Measurements from ENCODE around the gene SLC25A33.

The SLC25A33 gene

DNA sequence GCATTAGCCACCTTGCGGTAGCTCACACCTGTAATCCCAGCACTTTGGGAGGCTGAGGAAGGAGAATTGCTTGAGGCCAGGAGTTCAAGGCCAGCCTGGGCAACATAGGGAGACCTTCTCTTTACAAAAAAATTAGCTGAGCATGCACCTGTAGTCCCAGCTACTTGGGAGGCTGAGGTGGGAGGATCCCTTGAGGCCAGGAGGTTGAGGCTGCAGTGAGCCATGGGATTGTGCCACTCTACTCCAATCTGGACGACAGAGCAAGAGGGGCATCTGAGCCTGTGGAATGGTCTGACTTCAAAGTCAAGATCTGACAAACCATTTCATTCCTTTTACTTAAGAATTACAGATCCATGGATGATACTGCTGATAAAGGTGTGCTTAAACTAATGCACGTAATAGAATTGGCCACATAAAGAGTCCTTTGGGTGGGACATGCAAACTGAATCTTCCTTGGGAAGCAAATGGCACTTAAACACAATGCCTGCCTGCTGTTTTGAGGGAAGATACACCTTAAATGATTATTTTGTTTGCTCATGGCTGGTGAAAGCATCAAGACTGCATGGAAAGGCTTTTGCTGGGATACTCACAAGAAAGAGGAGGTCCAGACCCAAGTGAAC, 47.0 kb downstream of the SLC25A33 start:
- Histone ChIP-seq H3K9me3 (ENCODE audit: control extremely low read depth in 1 of 5, control insufficient read depth in 4 of 5, insufficient read depth in 2 of 5, low read depth in 1 of 5, low read length in 4 of 5) (no peaks in the 10 kb centered on the region), H3K27me3 (replicated peaks in 2 of 5; ENCODE audit: control insufficient read depth in 4 of 5, insufficient read depth in 5 of 5, low read length in 4 of 5) (no peaks in the 10 kb centered on the region), H3K36me3 (ENCODE audit: control insufficient read depth in 4 of 4, insufficient read depth in 4 of 4, low read length in 3 of 4) (peaks cover 2 to 22% (median 15%) of the 10 kb centered on the region in 4 experiments), H3K4me1 (ENCODE audit: control extremely low read depth in 1 of 4, control insufficient read depth in 4 of 4, insufficient read depth in 4 of 4, low read length in 3 of 4) (peaks cover 13 to 35% (median 30%) of the 10 kb centered on the region in 4 experiments), H3K27ac (ENCODE audit: insufficient read depth in 1 of 2, low read depth in 1 of 2, low read length in 2 of 2, poor library complexity in 1 of 2, severe bottlenecking in 2 of 2) (no peak overlapping the region), H3K4me3 (ENCODE audit: control insufficient read depth in 1 of 7, extremely low read depth in 1 of 7, insufficient read depth in 4 of 7, low read depth in 2 of 7, low read length in 6 of 7) (no peak overlapping the region)
- POLR2A ChIA-PET: interaction anchor here (0.7 kb wide), 1 partner anchor 11 kb away, joined by 3 read pairs; no protein-coding TSS in a partner anchor
- DNase-seq: no peak
- whole genome bisulfite sequencing (ENCODE audit: insufficient coverage): 82% methylated on average over 2 of the region's 3 CpGs
- CTCF ChIA-PET: interaction anchor here (0.6 to 2.3 kb wide), 3 partner anchors 10 to 488 kb away, joined by 3 to 7 read pairs (median 6); no protein-coding TSS in a partner anchor

DNA sequence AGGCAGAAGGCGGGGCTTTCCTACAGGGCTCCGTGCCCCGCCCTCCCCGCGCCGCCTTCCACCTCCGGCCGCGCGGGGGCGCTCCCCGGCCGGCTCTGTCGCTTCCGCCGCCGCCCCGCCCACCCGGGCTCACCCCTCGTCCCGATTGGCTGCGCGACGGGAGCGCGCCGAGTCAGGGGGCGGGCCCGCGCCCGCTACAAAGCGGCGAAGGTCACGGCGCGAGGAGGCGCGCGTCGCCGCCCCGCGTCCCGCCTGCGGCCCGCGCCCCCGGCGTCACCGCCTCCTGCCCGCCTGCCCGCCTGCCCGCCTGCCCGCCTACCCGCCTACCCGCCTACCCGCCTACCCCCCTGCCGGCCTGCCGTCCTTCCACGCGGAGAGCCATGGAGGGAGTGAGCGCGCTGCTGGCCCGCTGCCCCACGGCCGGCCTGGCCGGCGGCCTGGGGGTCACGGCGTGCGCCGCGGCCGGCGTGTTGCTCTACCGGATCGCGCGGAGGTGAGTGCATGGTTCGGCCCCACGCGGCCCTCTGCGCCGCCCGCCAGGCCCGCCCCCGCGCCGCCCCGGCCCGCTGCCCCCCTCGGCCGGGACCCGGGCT, 49.4 kb downstream of the SLC25A33 start, which contains the start of gene TMEM201:
TMEM201 (plus strand) TSS at position 361 of the 593 bp plus-strand sequence; CDS start at position 381, 20 bp downstream.
- Histone ChIP-seq H3K9me3 (ENCODE audit: control extremely low read depth in 1 of 5, control insufficient read depth in 4 of 5, insufficient read depth in 2 of 5, low read depth in 1 of 5, low read length in 4 of 5) (no peaks in the 10 kb centered on the region), H3K27me3 (replicated peaks in 2 of 5; ENCODE audit: control insufficient read depth in 4 of 5, insufficient read depth in 5 of 5, low read length in 4 of 5) (no peaks in the 10 kb centered on the region), H3K27ac (ENCODE audit: insufficient read depth in 1 of 2, low read depth in 1 of 2, low read length in 2 of 2, poor library complexity in 1 of 2, severe bottlenecking in 2 of 2) (peak within 1 kb of the TSS; percentile 15 to 54), H3K36me3 (ENCODE audit: control insufficient read depth in 4 of 4, insufficient read depth in 4 of 4, low read length in 3 of 4) (peaks cover 0 to 15% (median 2%) of the 10 kb centered on the region in 4 experiments), H3K4me3 (ENCODE audit: control insufficient read depth in 1 of 7, extremely low read depth in 1 of 7, insufficient read depth in 4 of 7, low read depth in 2 of 7, low read length in 6 of 7) (peak within 1 kb of the TSS; percentile 59 to 82 (median 76)), H3K4me1 (ENCODE audit: control extremely low read depth in 1 of 4, control insufficient read depth in 4 of 4, insufficient read depth in 4 of 4, low read length in 3 of 4) (peaks cover 13 to 58% (median 51%) of the 10 kb centered on the region in 4 experiments)
- under 1% methylated on average over 75 of the region's 94 CpGs for WGBS (ENCODE audit: insufficient coverage)
- DNase-seq: peak; percentile 90 to 95 (median 94)
- CTCF ChIA-PET: interaction anchor here (0.7 to 2.3 kb wide), 7 partner anchors 8 to 284 kb away, joined by 3 to 7 read pairs (median 4); no protein-coding TSS in a partner anchor
- POLR2A ChIA-PET: interaction anchor here (1.1 kb wide), 1 partner anchor 210 kb away, joined by 3 read pairs; no protein-coding TSS in a partner anchor

DNA sequence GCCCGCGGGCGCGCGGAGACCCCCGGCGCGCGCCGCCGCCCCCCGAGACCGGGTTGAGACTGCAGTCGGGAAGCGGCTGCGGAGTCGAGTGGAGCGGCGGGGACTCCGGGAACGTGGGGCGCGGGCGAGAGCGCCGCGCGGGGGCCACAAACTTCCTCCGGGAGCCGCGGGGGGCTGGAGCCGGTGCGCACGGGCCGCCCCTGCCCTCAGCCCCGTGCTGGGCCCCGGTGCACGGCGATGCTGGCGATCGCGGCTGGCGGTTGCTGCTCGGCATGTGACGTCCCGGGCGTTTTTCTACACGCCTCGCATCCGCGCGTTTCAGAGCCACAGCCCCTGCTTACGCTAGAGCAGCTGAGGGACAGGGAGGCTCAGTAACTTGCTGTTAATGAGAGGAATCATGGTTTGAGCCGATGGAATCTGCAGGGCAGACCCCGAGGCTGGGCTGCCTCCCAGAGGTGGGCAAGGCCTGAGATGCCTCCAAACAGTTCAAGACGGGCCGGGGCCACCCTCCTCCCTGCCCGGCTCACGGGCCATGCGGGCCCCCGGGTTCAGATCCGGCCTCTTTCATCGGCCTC, 50.0 kb downstream of the SLC25A33 start:
- Histone ChIP-seq H3K4me3 (ENCODE audit: control insufficient read depth in 1 of 7, extremely low read depth in 1 of 7, insufficient read depth in 4 of 7, low read depth in 2 of 7, low read length in 6 of 7) (peak overlapping the region; percentile 59 to 82 (median 76)), H3K4me1 (ENCODE audit: control extremely low read depth in 1 of 4, control insufficient read depth in 4 of 4, insufficient read depth in 4 of 4, low read length in 3 of 4) (peaks cover 13 to 64% (median 56%) of the 10 kb centered on the region in 4 experiments), H3K27me3 (replicated peaks in 2 of 5; ENCODE audit: control insufficient read depth in 4 of 5, insufficient read depth in 5 of 5, low read length in 4 of 5) (no peaks in the 10 kb centered on the region), H3K9me3 (ENCODE audit: control extremely low read depth in 1 of 5, control insufficient read depth in 4 of 5, insufficient read depth in 2 of 5, low read depth in 1 of 5, low read length in 4 of 5) (no peaks in the 10 kb centered on the region), H3K27ac (ENCODE audit: insufficient read depth in 1 of 2, low read depth in 1 of 2, low read length in 2 of 2, poor library complexity in 1 of 2, severe bottlenecking in 2 of 2) (peak overlapping the region; percentile 15 to 54), H3K36me3 (ENCODE audit: control insufficient read depth in 4 of 4, insufficient read depth in 4 of 4, low read length in 3 of 4) (peaks cover 0 to 12% (median 2%) of the 10 kb centered on the region in 4 experiments)
- 0% methylated on average over 58 of the region's 63 CpGs for WGBS (ENCODE audit: insufficient coverage)
- POLR2A ChIA-PET: interaction anchor here (1.1 kb wide), 1 partner anchor 211 kb away, joined by 3 read pairs; no protein-coding TSS in a partner anchor
- CTCF ChIA-PET: interaction anchor here (1.0 to 2.6 kb wide), 3 partner anchors 26 to 39 kb away, joined by 4 to 6 read pairs (median 4); no protein-coding TSS in a partner anchor
- DNase-seq: peak; percentile 16 to 57 (median 52)

DNA sequence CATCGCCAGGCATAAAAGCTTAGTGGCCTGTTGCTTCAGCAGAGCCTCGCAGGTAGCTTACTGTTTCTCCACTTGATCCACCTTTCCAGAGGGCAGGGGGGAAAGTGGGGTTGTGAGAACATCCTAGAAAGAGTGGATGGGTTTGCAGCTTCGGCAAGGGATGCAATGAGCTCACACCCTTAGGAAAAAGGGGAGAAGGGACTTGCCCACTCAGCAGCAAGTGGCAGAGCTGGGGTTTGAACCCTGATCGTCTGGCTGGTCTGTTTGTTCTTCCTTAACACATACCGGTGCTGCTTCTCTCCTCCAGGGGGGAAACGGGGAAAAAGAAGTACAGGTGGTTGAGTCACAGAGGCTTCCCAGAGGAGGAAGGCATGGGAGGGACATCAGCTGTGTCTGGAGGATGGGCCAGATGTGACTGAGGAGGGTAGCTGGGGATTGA, 50.5 kb downstream of the SLC25A33 start:
- H3K4me3 ChIP-seq (ENCODE audit: control insufficient read depth in 1 of 7, extremely low read depth in 1 of 7, insufficient read depth in 4 of 7, low read depth in 2 of 7, low read length in 6 of 7): peak overlapping the region; percentile 59 to 82 (median 76)
- H3K27ac ChIP-seq (ENCODE audit: insufficient read depth in 1 of 2, low read depth in 1 of 2, low read length in 2 of 2, poor library complexity in 1 of 2, severe bottlenecking in 2 of 2): peak overlapping the region; percentile 15 to 54
- peaks cover 13 to 64% (median 58%) of the 10 kb centered on the region in 4 experiments for H3K4me1 ChIP-seq (ENCODE audit: control extremely low read depth in 1 of 4, control insufficient read depth in 4 of 4, insufficient read depth in 4 of 4, low read length in 3 of 4)
- CTCF ChIA-PET: interaction anchor here (0.8 to 2.6 kb wide), 6 partner anchors 23 to 479 kb away, joined by 3 to 6 read pairs (median 4); no protein-coding TSS in a partner anchor
- no peaks in the 10 kb centered on the region for H3K27me3 ChIP-seq (replicated peaks in 2 of 5; ENCODE audit: control insufficient read depth in 4 of 5, insufficient read depth in 5 of 5, low read length in 4 of 5)
- H3K36me3 ChIP-seq (ENCODE audit: control insufficient read depth in 4 of 4, insufficient read depth in 4 of 4, low read length in 3 of 4): peaks cover 0 to 11% (median 2%) of the 10 kb centered on the region in 4 experiments
- POLR2A ChIA-PET: interaction anchor here (1.1 kb wide), 1 partner anchor 211 kb away, joined by 3 read pairs; no protein-coding TSS in a partner anchor
- H3K9me3 ChIP-seq (ENCODE audit: control extremely low read depth in 1 of 5, control insufficient read depth in 4 of 5, insufficient read depth in 2 of 5, low read depth in 1 of 5, low read length in 4 of 5): no peaks in the 10 kb centered on the region
- DNase-seq: no peak
- 8% methylated on average over 5 of the region's 6 CpGs for WGBS (ENCODE audit: insufficient coverage)

DNA sequence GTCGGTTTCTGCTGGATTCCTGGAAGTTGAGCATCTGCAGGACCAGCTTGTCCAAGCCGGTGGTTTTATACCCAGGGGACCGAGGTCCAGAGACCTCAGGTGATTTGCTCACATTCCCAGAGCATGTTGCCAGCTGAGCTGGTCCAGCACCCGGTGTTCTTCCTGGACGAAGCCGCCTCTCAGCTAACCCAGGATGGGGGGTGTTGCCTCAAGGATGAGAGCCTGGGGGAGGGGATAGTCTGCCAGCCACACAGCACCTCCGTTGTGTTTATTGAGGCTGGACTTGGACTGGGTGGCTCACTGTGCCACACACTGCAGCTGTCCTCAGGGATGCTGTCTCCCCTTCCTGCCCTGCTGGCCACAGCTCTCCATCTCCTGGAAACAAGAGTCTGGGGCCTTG, 50.9 kb downstream of the SLC25A33 start:
- Histone ChIP-seq H3K36me3 (ENCODE audit: control insufficient read depth in 4 of 4, insufficient read depth in 4 of 4, low read length in 3 of 4) (peaks cover 0 to 11% (median 2%) of the 10 kb centered on the region in 4 experiments), H3K4me1 (ENCODE audit: control extremely low read depth in 1 of 4, control insufficient read depth in 4 of 4, insufficient read depth in 4 of 4, low read length in 3 of 4) (peaks cover 13 to 64% (median 58%) of the 10 kb centered on the region in 4 experiments), H3K9me3 (ENCODE audit: control extremely low read depth in 1 of 5, control insufficient read depth in 4 of 5, insufficient read depth in 2 of 5, low read depth in 1 of 5, low read length in 4 of 5) (no peaks in the 10 kb centered on the region), H3K27ac (ENCODE audit: insufficient read depth in 1 of 2, low read depth in 1 of 2, low read length in 2 of 2, poor library complexity in 1 of 2, severe bottlenecking in 2 of 2) (no peak overlapping the region), H3K4me3 (ENCODE audit: control insufficient read depth in 1 of 7, extremely low read depth in 1 of 7, insufficient read depth in 4 of 7, low read depth in 2 of 7, low read length in 6 of 7) (peak overlapping the region in 4 of 7 experiments; percentile 76 to 82 (median 79)), H3K27me3 (replicated peaks in 2 of 5; ENCODE audit: control insufficient read depth in 4 of 5, insufficient read depth in 5 of 5, low read length in 4 of 5) (no peaks in the 10 kb centered on the region)
- CTCF ChIA-PET: interaction anchor here (0.8 to 2.6 kb wide), 6 partner anchors 22 to 480 kb away, joined by 3 to 6 read pairs (median 4); no protein-coding TSS in a partner anchor
- POLR2A ChIA-PET: no interaction called here
- 100% methylated on average over 5 of the region's 7 CpGs for WGBS (ENCODE audit: insufficient coverage)
- DNase-seq: no peak

DNA sequence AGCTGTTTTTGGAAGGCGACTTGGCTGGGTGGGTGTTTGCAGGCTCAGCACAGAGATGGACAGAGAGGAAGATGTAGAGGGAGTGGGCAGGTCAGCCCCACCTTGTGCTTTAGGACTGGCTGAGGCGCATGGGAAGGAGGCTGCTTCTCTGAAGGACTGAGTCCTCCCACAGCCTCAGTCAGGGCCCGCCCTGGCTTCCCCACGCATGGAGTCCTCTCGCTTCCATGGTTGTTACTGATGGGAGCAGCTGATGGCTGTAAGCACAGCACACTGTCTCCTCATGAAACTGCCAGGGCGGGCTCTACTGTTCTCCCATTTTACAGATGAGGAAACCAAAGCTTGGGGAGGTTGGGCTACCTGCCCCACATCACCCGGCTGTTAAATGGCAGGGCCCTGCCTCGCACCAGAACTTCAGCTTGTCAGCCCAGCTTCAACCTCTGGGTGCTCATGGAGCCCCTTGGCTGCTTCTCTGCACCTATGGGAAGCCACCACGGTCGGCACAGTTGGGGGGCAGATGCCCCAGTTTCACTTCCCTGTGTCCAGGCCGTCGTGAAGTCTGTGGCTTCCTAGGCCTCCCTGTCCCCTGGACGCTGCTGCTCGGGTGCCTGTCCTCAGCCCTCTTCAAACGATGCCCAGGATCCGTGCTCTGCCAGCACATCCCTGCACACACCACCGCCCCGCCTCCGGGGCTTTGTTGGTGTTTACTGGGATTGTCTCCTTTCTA, 51.8 kb downstream of the SLC25A33 start:
- Histone ChIP-seq H3K4me1 (ENCODE audit: control extremely low read depth in 1 of 4, control insufficient read depth in 4 of 4, insufficient read depth in 4 of 4, low read length in 3 of 4) (peaks cover 13 to 64% (median 58%) of the 10 kb centered on the region in 4 experiments), H3K27me3 (replicated peaks in 2 of 5; ENCODE audit: control insufficient read depth in 4 of 5, insufficient read depth in 5 of 5, low read length in 4 of 5) (no peaks in the 10 kb centered on the region), H3K27ac (ENCODE audit: insufficient read depth in 1 of 2, low read depth in 1 of 2, low read length in 2 of 2, poor library complexity in 1 of 2, severe bottlenecking in 2 of 2) (no peak overlapping the region), H3K36me3 (ENCODE audit: control insufficient read depth in 4 of 4, insufficient read depth in 4 of 4, low read length in 3 of 4) (peaks cover 0 to 17% (median 3%) of the 10 kb centered on the region in 4 experiments), H3K9me3 (ENCODE audit: control extremely low read depth in 1 of 5, control insufficient read depth in 4 of 5, insufficient read depth in 2 of 5, low read depth in 1 of 5, low read length in 4 of 5) (no peaks in the 10 kb centered on the region), H3K4me3 (ENCODE audit: control insufficient read depth in 1 of 7, extremely low read depth in 1 of 7, insufficient read depth in 4 of 7, low read depth in 2 of 7, low read length in 6 of 7) (peak overlapping the region in 1 of 7 experiments; percentile 7)
- DNase-seq: no peak
- CTCF ChIA-PET: interaction anchor here (2.6 kb wide), 1 partner anchor 25 kb away, joined by 6 read pairs; no protein-coding TSS in a partner anchor
- WGBS (ENCODE audit: insufficient coverage): 95% methylated on average over 14 of the region's 19 CpGs
- POLR2A ChIA-PET: no interaction called here
